Effector memory CD8-positive, alpha-beta T cell (primary cell): ENCODE results near the gene LYG1.
"Not testable (repeated sequence)": the region's sequence is repeated elsewhere in the genome, so short reads cannot be mapped to it uniquely, and the experiment has no call there.

Experiments used
- ATAC-seq: fragments of 150-1000 bp; cut with Tn5 transposase; replicated peaks from 2 replicates; pipeline ENCODE4 v1.10.0; 2021; ENCODE audit warnings: mild to moderate bottlenecking, moderate library complexity
- DNase-seq, 3 experiments: peaks; one replicate each; pipeline ENCODE4 v3.0.0; 2021
- H3K27ac Mint-ChIP-seq, 2 donors: one replicate each; pipeline ENCODE4 v1.8.0; 2022; ENCODE audit warnings: mild to moderate bottlenecking in 2 of 2, mixed read lengths in 2 of 2, moderate library complexity in 2 of 2
- H3K27me3 Mint-ChIP-seq, 2 donors: one replicate each; pipeline ENCODE4 v1.8.0; 2022; ENCODE audit warnings: mixed read lengths in 2 of 2
- H3K36me3 Mint-ChIP-seq: one replicate; pipeline ENCODE4 v1.8.0; 2022; ENCODE audit warnings: mild to moderate bottlenecking, moderate library complexity, mixed read lengths; ENCODE audit not compliant: insufficient read depth
- H3K4me1 Mint-ChIP-seq, 2 donors: one replicate each; pipeline ENCODE4 v1.8.0; 2022; ENCODE audit warnings: low read depth in 2 of 2, mixed read lengths in 2 of 2
- H3K4me3 Mint-ChIP-seq, 2 donors: one replicate each; pipeline ENCODE4 v1.8.0; 2022; ENCODE audit warnings: mild to moderate bottlenecking in 2 of 2, mixed read lengths in 2 of 2, moderate library complexity in 2 of 2
- H3K9me3 Mint-ChIP-seq, 2 donors: one replicate each; pipeline ENCODE4 v1.8.0; 2022; ENCODE audit warnings: mixed read lengths in 2 of 2
- total RNA-seq, 9 experiments: gene quantifications; one replicate each; lab custom pipeline; 2026; lab: John Stamatoyannopoulos, UW

Gene LYG1
- 0 to 3.4 (median 1.4) reads per million in 9 experiments for total RNA-seq

DNA sequence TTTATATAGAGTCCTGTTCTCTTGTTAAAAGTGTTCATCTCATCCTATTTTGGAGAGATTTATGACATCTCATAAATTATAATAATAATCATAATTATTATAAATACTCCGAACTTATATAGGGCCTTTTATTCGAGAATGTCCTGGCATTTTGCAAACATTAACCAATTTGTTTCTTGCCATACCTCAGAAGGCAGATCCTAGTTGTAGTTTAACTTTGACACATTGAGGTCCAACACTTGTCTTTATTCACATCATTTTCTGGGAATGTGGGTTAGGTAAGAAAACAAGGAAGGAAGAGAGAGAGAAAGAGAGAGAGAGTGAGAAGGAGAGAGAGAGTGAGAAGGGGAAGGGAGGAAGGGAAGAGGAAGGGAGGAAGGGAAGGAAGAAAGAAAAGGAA, at the start of gene LYG1:
TSS of gene LYG1 (minus strand) at position 101 of the 400 bp plus-strand sequence. CDS start 5,527 bp downstream, outside the sequence.
- H3K4me3 Mint-ChIP-seq, H3K36me3 Mint-ChIP-seq, H3K4me1 Mint-ChIP-seq, DNase-seq, H3K9me3 Mint-ChIP-seq, ATAC-seq, H3K27me3 Mint-ChIP-seq: not testable (repeated sequence)
- H3K27ac Mint-ChIP-seq, result peak within 1 kb of the TSS in 1 of 2 donors; percentile 68

DNA sequence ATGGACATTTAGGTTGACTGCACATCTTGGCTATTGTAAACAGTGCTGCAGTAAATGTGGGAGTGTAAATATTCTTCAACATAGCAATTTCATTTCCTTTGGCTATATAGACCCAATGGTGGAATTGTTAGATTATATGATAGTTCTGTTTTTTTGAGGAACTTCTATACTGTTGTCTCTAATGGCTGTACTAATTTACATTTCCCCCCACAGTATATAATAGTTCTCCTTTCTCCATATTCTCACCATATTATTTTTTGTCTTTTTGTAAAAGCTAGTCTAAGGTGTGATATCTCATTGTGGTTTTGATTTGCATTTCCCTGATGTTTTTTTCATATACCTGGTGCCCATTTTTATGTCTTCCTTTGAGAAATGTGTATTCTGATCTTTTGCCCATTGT, 49.2 kb upstream of the LYG1 start:
- Mint-ChIP-seq H3K4me3 (peak overlapping the region; percentile 9 to 22), H3K4me1 (peaks cover 40 to 55% of the 10 kb centered on the region in 2 donors), H3K27ac (no peak overlapping the region), H3K27me3 (no peaks in the 10 kb centered on the region), H3K36me3 (no peaks in the 10 kb centered on the region), H3K9me3 (no peaks in the 10 kb centered on the region)
- DNase-seq, result no peak
- ATAC-seq, result peak; percentile 26

DNA sequence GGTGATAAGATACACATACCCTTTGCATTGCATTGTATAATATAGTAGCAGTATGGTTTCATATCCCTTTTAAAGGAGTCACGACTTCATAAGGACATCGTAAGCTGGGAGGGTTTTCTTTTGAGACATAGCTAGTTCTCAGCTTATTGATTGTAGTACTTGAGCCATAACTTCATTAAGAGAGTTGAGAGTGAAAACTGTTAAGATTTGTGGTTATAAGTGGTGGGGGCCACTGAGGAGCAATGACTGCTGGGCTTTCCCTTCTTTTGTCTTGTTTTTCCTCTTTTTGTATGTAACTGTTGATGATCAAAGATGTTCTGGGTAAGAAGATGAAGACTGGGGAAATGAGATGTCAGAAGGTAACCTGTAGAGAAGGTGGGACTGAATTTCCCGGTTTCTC, 47.2 kb upstream of the LYG1 start:
- ATAC-seq (no peak), DNase-seq (no peak)
- no peak overlapping the region for H3K4me3 Mint-ChIP-seq
- peaks cover 33 to 44% of the 10 kb centered on the region in 2 donors for H3K4me1 Mint-ChIP-seq
- H3K27ac Mint-ChIP-seq, result peak overlapping the region; percentile 2 to 48
- peaks cover 7% of the 10 kb centered on the region for H3K36me3 Mint-ChIP-seq
- H3K27me3 Mint-ChIP-seq, result no peaks in the 10 kb centered on the region
- no peaks in the 10 kb centered on the region for H3K9me3 Mint-ChIP-seq

DNA sequence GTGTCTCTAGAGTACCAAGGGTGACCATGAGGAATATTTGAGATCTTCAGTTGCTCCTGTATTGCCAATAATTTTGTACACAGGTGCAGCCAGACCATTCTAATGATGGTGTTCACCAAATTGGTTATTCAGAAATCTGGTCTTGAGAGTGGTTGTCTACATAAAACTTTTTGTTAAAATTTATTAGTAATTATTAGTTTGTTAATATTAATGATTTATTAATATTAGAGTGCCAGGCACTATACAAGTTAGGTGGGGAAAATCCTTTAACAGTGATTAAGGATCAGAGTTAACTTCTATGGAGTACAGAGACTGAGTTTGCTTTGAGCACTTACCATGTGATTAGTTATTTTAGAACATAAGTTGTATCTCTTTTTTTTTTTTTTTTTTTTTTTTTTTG, 45.2 kb upstream of the LYG1 start:
- no peaks in the 10 kb centered on the region for H3K27me3 Mint-ChIP-seq
- peaks cover 10% of the 10 kb centered on the region for H3K36me3 Mint-ChIP-seq
- no peaks in the 10 kb centered on the region for H3K9me3 Mint-ChIP-seq
- no peak overlapping the region for H3K27ac Mint-ChIP-seq
- ATAC-seq, result no peak
- no peak for DNase-seq
- H3K4me3 Mint-ChIP-seq, result no peak overlapping the region
- peaks cover 39 to 56% of the 10 kb centered on the region in 2 donors for H3K4me1 Mint-ChIP-seq

DNA sequence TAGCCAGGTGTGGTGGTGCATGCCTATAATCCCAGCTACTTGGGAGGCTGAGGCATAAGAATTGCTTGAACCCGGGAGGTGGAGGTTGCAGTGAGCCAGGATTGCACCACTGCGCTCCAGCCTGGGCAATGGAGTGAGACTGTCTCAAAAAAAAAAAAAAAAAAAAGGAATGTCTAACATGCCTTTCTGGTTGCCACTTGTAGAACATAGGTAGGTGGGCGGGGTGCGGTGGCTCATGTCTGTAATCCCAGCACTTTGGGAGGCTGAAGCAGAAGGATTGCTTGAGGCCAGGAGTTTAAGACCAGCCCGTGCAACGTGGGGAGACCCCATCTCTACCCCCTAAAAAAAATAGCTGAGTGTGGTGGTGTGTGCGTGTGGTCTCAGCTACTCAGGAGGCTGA, 44.4 kb upstream of the LYG1 start:
- not testable (repeated sequence) for H3K9me3 Mint-ChIP-seq, ATAC-seq, H3K4me3 Mint-ChIP-seq, DNase-seq, H3K27me3 Mint-ChIP-seq
- H3K4me1 Mint-ChIP-seq, result peaks cover 37 to 54% of the 10 kb centered on the region in 2 donors
- peak overlapping the region in 1 of 2 donors; percentile 62 for H3K27ac Mint-ChIP-seq
- H3K36me3 Mint-ChIP-seq, result peaks cover 10% of the 10 kb centered on the region

DNA sequence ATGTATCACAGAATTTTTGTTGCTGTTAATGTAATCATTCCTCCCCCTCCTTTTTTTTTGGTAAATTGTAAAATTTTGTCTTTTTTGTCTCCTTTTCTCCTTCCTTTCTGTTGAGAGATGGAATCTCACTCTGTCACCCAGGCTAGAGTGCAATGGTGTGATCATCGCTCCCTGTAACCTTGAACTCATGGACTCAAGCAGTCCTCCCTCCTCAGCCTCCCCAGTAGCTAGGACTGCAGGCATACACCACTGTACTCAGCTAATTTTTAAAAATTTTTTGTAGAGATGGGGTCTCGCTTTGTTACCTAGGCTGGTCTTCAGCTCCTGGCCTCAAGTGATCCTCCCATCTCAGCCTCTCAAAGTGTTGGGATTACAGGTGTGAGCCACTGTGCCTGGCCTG, 41.5 kb upstream of the LYG1 start:
- Mint-ChIP-seq H3K4me1 (peaks cover 23 to 42% of the 10 kb centered on the region in 2 donors), H3K27ac (peak overlapping the region in 1 of 2 donors; percentile 8), H3K9me3 (no peaks in the 10 kb centered on the region), H3K36me3 (peaks cover 13% of the 10 kb centered on the region), H3K27me3 (no peaks in the 10 kb centered on the region), H3K4me3 (no peak overlapping the region)
- ATAC-seq, result no peak
- no peak for DNase-seq

DNA sequence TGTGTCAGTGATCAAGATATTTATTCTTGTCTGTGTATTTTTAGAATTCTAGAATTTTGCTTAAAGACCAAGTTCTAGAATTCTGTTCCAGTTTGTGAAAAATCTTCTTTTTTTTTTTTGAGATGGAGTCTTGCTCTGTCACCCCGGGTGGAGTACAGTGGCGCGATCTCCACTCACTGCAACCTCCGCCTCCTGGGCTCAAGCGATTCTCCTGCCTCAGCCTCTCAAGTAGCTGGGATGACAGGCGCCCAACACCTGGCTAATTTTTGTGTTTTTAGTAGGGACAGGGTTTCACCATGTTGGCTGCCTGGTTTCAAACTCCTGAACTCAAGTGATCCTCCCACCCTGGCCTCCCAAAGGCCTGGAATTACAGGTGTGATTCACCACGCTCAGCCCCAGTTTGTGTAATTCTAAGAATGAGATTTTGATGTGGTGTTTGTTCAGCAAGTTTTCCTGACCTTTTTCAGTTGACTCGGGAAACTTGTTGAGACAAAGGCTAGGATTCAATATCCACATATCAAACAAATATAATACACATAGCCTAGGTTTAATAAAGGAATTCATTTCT, 39.8 kb upstream of the LYG1 start:
- Mint-ChIP-seq H3K4me3 (no peak overlapping the region), H3K27ac (peak overlapping the region in 1 of 2 donors; percentile 18)
- no peak for DNase-seq

DNA sequence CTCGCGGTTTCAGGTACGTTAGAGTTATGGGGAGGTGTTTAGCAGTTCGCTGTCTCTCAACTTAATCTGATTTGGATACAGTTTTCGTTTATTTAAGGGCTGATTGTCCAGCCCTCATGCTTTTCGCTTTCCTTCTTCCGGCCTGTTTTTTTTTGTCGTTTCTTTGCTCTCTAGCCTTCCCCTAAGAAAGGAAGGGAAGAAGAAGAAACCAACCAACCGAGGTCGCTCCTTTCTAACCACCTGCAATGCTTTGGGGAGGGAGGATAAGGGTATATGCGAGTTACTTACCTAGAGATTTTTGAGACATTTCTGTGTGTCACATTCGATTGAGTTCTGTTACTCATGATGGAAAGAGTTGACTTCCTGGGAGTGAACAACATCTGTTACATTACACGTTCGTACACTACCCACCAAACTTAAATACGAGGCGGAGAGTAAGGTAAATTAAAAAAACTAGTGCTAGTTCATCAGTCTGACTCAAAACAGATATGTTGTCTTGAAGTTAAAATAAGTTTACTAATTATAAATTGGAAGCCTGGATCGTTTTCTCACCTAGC, 37.1 kb upstream of the LYG1 start:
- ATAC-seq, result no peak
- H3K27me3 Mint-ChIP-seq, result no peaks in the 10 kb centered on the region
- H3K4me3 Mint-ChIP-seq, result no peak overlapping the region
- DNase-seq, result peak in 1 of 3 experiments; percentile 3
- peaks cover 16 to 32% of the 10 kb centered on the region in 2 donors for H3K4me1 Mint-ChIP-seq
- peaks cover 10% of the 10 kb centered on the region for H3K36me3 Mint-ChIP-seq
- H3K9me3 Mint-ChIP-seq, result no peaks in the 10 kb centered on the region
- no peak overlapping the region for H3K27ac Mint-ChIP-seq

More for the DNA sequence above, 39.8 kb upstream of the LYG1 start:
- Mint-ChIP-seq H3K36me3 (peaks cover 13% of the 10 kb centered on the region), H3K27me3 (no peaks in the 10 kb centered on the region), H3K9me3 (no peaks in the 10 kb centered on the region), H3K4me1 (peaks cover 20 to 33% of the 10 kb centered on the region in 2 donors)
- ATAC-seq, result no peak

DNA sequence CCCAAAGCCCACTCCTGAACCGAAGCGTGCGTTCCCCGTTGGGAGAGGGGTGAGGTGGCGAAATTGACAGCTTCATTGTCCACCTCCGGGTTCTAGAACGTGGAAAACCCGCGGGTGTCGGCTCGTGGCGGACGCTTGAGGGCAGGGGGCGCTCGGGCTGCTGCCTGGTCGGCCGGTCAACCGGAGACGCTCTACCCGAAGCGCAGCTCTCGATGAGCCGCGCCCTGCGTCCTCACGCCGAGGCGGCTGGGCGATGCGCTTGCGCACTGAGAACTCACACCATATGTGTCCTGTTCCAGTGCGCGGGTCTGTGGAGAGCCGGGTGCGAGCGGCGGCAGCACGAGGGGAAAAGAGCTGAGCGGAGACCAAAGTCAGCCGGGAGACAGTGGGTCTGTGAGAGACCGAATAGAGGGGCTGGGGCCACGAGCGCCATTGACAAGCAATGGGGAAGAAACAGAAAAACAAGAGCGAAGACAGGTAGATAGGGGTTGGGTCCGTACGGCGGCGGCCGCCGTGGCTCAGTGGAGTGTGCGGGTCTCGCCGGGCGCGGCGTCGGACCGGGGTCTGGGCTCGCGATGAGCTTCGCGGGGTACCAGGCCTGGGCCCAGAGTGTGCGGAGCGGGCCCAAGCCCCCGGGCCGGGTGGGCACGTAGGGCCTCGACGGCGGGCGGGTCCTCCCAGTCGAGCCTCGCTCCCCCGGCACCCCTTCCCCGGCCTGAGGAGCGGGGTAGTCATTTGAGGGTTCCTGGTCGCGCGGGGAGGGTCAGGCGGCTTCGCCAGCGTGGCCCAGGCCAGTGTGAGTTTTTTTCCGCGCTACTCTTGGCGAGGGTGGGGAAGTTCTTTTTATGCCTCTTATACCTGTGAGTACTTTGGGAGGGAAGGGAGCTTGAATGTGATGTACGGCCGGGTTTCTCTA, 36.4 kb upstream of the LYG1 start, which contains the start of gene EIF5B:
TSS of gene EIF5B (plus strand) at position 277 of the 916 bp plus-strand sequence. CDS start at position 443, 166 bp downstream.
- no peaks in the 10 kb centered on the region for H3K9me3 Mint-ChIP-seq
- H3K36me3 Mint-ChIP-seq, result peaks cover 14% of the 10 kb centered on the region
- no peak within 1 kb of the TSS for H3K27ac Mint-ChIP-seq
- ATAC-seq, result peak; percentile 70
- H3K4me1 Mint-ChIP-seq, result peaks cover 14 to 28% of the 10 kb centered on the region in 2 donors
- no peak within 1 kb of the TSS for H3K4me3 Mint-ChIP-seq
- no peaks in the 10 kb centered on the region for H3K27me3 Mint-ChIP-seq
- peak; percentile 84 to 88 (median 88) for DNase-seq

DNA sequence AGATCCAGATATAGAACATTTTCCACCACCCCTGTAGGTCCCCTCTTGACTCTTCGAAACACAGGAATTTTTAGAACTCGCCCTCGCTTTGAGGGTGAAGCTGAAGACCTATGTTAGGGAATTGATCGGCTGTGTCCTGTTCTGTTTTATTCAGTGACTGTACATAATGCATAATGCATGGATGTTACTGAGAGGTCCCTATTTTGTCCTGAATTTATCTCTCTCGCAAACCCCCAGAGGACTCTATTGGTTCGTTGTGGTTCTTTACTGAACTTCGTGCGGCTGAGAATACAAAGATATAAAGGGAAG, 35.8 kb upstream of the LYG1 start:
- no peak for DNase-seq
- H3K4me3 Mint-ChIP-seq, result no peak overlapping the region
- no peak for ATAC-seq
- no peaks in the 10 kb centered on the region for H3K9me3 Mint-ChIP-seq
- no peak overlapping the region for H3K27ac Mint-ChIP-seq
- H3K36me3 Mint-ChIP-seq, result peaks cover 20% of the 10 kb centered on the region
- H3K4me1 Mint-ChIP-seq, result peaks cover 12 to 26% of the 10 kb centered on the region in 2 donors
- no peaks in the 10 kb centered on the region for H3K27me3 Mint-ChIP-seq

DNA sequence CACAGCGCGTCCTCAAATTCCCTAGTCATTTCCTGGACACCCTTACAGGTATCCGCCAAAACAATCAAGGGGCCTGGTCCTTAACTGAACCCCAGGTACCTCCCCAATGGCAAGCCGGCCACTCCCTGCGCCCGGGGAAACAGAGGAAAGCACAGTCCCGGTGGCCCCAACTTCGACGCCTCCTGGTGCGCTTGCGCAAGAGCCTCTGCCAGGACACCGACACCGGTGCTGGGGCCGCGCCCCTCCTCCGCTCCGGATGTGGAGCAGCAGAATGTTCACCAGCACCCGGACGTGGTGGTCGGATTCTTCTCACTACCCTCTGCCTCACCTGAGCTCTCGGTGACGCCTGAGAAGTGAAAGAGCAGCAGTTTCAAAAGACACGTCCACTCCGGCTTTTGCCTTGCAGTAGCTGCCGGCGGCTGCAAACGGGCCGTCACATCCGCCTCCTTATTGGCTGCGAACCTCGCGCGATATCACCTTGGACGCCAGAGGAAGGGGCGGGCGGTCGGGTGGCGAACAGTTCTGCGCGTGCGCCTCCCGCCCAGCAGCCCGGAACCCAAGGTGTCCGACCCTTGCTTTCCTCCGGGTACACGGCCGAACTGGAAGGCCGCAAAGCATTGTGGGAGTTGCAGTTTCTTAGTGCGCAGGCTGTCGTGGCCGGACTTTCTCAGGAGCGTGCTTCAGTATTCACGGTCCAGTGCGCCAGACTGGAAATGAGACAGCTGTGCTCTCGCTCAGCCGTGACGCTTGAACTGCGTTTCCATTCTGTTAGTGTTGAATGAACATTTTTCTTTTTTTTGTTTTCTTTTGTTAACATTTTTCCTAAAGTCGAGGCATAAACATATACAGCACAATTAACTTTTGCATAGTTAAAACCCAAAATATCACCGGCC, 35.2 kb upstream of the LYG1 start, which contains the start of gene TXNDC9:
TSS of gene TXNDC9 (minus strand) at position 423 of the 893 bp plus-strand sequence. CDS start 3,123 bp downstream, outside the sequence.
- H3K9me3 Mint-ChIP-seq, result no peaks in the 10 kb centered on the region
- peak; percentile 79 for ATAC-seq
- peaks cover 8 to 20% of the 10 kb centered on the region in 2 donors for H3K4me1 Mint-ChIP-seq
- no peak within 1 kb of the TSS for H3K4me3 Mint-ChIP-seq
- no peaks in the 10 kb centered on the region for H3K27me3 Mint-ChIP-seq
- peaks cover 26% of the 10 kb centered on the region for H3K36me3 Mint-ChIP-seq
- no peak within 1 kb of the TSS for H3K27ac Mint-ChIP-seq
- DNase-seq, result peak; percentile 97 to 98 (median 97)

DNA sequence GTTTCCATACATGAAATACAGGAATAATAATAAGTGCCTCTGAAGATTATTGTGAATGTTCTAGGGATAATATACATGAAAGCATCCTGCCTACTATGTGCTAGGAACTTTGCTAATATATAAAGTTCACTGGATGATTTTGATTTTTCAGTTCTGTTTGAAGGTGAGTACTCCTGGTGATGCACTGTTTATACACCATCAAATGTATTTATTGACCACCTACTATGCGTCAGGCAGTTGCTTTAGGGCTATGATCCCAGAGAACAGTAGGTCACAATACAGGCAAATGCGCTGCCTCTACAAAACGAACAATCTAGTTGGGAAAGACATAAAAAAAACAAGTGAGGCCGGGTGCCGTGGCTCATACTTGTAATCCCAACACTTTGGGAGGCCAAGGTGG, 24.4 kb upstream of the LYG1 start:
- Mint-ChIP-seq H3K9me3 (no peaks in the 10 kb centered on the region), H3K36me3 (peaks cover 88% of the 10 kb centered on the region), H3K27ac (peak overlapping the region in 1 of 2 donors; percentile 71), H3K4me3 (no peak overlapping the region), H3K4me1 (peaks cover 6% of the 10 kb centered on the region in 2 donors), H3K27me3 (no peaks in the 10 kb centered on the region)
- ATAC-seq, result no peak
- DNase-seq, result no peak

DNA sequence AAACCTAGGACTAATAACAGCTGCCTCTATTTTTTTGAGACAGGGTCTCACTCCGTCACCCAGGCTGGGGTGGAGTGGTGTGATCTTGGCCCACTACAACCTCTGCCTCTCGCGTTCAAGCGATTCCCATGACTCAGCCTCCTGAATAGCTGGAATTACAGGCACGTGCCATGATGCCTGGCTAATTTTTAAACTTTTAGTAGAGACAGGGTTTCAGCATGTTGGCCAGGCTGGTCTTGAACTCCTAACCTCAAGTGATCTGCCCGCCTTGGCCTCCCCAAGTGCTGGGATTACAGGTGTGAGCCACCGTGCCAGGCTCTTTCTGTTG, 16.8 kb upstream of the LYG1 start:
- not testable (repeated sequence) for H3K4me1 Mint-ChIP-seq, H3K4me3 Mint-ChIP-seq, ATAC-seq, H3K27ac Mint-ChIP-seq, DNase-seq, H3K27me3 Mint-ChIP-seq, H3K9me3 Mint-ChIP-seq
- peaks cover 43% of the 10 kb centered on the region for H3K36me3 Mint-ChIP-seq
